Measurements from ENCODE around the gene ORMDL2.

Gene ORMDL2, protein sequence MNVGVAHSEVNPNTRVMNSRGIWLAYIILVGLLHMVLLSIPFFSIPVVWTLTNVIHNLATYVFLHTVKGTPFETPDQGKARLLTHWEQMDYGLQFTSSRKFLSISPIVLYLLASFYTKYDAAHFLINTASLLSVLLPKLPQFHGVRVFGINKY

DNA sequence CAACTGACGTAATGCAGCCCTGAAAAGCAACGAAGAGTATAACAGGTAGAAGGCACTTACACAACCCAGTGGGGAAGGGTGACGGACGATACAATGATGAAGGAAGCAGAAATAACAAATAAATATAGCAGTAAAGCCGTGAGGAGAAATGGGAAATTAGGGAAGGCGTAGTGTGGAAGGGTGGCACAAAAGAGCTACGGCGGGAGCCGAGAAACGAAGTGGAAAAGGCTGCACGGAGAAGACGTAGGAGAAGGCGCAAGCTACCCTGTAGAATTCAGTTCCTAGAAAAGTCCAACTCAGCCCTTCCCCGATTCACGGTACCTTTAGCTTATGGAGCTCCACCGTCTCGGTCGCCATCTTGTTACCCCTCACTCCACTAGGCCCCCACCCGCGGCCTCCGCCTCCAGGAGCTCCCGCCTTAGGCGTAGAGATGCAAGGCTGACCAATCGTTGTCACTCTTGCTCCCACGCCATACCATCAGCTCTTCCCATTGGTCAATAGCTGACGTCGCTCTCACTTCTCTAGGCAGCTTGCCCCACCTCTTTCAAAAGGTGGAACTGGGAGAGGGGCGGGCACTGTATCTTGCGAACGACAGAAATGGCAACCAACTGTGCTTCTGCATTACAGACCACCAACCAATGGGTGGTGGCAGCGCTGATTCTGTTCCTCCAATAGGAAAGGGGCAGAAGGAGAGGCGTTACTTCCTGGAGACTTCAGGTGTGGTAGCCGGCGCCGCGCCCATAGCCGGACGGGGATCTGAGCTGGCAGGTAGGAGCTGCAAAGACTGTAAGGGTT is at the start of gene ORMDL2, which contains the start of gene SARNP:
Gene ORMDL2 (plus strand): TSS at position 697 of the 795 bp plus-strand sequence. CDS start 959 bp downstream, outside the sequence.
Gene SARNP (minus strand): TSS at position 380 of the 795 bp plus-strand sequence. CDS start 23 bp downstream, at position 357.
- DNase-seq (ENCODE audit: low spot score): peak; percentile 100

DNA sequence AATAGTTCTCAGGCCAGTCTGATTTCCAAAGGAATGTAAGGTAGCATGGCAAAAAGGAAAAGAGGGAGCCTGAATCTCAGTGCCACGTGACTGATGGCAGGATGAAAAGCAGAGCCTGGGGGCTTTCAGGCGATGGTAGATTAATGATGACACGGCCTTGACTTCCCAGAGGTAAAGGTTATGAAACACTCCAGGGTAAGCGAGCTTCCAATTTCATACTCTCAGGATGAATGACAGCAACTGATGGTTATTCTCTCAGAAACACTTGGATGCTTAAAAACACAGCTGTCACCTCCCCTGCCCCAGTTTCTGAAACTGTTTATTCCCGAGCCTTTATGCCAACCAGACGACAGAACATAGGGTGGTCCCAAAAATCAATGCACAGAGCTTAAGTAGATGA is 46.1 kb upstream of the ORMDL2 start:
- no peak for DNase-seq (ENCODE audit: low spot score)

DNA sequence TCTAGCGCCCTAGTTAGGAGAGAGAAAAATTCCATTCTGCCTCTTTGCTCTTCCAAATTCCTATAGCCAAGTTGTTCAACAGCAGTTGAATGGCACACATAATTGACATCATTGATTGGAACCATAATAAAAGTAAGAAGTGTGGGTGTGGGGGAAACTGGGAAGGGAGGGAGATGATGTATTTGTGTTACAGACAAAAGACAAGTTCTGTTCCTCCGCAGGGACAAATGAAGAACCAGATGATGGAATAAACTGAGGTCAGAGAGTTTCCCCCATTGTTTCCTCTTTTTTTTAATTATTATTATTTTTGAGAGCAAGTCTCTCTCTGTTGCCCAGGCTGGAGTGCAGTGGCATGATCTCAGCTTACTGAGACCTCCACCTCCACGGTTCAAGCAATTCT is 40.0 kb upstream of the ORMDL2 start:
- peak; percentile 29 for DNase-seq (ENCODE audit: low spot score)

DNA sequence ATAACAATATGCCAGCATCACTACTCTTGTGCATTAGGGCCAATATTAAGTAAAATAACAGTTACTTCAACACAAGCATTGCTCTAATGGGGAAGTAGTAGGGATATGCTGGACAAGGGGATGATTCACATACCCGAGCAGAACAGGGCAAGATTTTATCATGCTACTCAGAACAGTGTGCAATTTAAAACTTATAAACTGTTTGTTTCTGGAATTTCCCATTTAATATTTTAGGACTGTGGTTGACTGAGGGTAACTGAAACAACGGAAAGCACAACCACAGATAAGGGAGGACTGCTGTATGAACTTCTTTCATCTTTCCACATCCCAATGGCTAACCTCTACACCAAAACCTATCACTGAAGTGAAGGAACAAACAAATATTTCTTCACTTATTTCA is 37.2 kb upstream of the ORMDL2 start:
- no peak for DNase-seq (ENCODE audit: low spot score)

DNA sequence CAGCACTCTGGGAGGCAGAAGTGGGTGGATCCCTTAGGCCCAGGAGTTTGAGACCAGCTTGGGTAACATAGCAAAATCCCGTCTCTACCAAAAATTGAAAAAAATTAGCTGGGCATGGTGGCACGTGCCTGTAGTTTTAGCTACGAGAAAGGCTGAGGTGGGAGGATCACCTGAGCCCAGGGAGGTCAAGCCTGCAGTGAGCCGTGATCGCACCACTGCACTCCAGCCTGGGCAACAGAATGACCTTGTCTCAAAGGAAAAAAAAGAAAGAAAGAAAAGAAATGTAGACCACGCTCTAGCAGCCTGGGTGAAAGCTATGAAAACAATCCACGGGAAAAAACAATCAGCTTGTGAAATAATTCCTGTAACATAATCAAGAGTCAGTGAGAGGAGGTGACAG is 29.3 kb upstream of the ORMDL2 start:
- DNase-seq (ENCODE audit: low spot score): no peak

DNA sequence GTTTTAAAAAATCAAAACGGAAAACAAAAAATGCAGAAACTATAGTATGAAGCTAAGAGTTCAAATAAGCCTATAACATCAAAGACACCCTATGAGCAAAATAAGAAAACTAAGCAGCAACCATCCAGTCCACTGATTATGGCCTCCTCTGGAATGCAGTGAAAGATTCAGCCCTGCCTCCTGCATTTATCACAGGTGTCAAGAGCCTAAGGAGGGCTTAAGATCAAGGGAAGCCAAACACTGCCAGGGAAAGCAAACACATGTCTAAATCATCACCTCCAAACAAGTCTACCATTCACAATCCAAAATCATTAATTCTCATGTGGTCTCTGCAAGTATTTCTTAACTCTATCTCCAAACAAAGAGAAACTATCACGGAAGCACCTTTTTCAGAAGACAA is 28.7 kb upstream of the ORMDL2 start:
- DNase-seq (ENCODE audit: low spot score): no peak

DNA sequence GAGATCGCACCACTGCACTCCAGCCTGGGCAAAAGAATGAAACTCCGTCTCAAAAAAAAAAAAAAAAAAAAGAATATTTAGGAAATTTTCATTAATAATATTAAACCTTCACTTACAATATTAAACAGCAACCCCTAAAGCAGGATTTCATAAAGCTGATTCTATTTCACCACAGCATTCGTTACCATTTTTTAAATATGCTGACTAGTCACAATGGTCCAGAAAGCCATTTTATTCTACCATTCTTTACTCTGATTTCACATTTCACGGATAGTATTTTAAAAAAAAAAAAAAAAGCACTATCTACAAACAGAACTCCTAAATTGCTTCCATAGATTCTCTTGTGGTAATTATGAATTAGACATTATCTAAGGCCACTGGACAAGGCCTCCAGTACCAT is 27.9 kb upstream of the ORMDL2 start:
- no peak for DNase-seq (ENCODE audit: low spot score)

DNA sequence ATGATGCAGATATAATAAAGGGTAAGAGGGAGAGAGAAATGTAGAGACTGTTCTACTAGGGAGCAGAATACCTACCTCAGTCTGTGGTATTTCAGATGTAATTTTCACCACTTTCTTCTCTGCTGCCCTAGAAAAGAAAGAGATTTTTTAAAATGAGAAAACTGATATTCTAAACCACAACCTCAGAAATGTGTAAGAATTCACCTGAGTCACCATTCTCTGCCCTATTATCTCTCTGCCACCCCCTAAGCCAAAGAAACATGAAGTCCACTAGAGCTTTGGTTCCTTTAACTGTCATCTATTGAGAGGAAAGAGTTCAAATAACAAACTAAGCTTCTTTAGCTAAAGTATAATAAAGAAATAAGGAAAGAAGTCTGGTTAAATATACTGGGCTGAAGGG is 21.9 kb upstream of the ORMDL2 start:
- no peak for DNase-seq (ENCODE audit: low spot score)

DNA sequence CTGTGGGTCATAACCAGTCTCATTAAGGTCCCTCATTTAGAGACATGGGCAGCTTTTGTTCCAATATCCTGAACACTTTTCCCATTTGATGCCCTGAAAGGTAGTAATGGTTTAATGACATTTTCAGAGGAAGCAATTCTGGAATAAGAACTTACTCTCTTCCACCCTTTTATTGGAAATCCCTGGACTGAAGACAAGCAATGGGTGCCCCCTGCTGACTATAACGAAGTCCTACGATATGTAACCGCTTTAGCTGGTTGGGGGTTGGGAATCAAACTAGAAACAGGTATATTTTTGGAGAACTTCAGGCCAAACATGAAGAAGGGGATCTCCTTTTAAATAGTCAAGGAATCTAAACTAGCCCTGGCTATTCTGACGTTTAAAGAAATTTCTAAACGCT is 20.8 kb upstream of the ORMDL2 start:
- DNase-seq (ENCODE audit: low spot score): peak; percentile 33

DNA sequence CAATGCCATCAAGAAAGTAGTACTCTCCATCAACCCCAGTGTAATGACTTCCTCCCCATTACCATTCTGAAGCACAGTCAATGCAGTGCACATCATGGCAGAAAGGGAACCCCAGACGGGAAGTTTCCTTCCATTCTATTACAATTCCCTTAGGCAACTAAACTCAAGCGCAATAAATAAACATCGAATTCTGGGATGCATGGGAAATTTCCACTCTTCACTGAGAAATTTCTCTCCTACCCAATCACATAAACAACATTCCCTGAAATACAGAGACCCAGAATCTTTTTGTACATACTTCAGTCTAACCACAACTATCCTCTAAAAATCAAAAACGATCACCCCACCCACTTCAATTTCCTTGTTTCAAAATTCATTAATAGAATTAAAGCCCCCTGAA is 20.3 kb upstream of the ORMDL2 start:
- DNase-seq (ENCODE audit: low spot score): no peak

DNA sequence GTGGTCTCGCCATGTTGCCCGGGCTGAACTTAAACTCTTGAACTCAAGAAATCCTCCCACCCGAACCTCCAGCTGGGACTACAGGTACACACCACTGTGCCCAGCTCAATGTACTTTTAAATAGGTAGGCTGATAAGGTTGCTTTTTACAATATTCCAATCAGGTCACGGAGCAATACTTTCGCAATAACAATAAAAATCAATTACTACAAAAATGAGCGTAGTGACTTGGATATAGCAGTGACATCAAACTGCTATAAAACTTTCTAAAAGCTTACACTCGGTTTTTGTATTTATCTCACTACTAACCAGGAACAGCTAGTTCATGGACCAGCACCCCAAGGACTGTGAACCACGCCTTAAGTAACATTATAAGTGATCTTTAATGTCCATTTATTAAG is 10.9 kb upstream of the ORMDL2 start:
- no peak for DNase-seq (ENCODE audit: low spot score)

DNA sequence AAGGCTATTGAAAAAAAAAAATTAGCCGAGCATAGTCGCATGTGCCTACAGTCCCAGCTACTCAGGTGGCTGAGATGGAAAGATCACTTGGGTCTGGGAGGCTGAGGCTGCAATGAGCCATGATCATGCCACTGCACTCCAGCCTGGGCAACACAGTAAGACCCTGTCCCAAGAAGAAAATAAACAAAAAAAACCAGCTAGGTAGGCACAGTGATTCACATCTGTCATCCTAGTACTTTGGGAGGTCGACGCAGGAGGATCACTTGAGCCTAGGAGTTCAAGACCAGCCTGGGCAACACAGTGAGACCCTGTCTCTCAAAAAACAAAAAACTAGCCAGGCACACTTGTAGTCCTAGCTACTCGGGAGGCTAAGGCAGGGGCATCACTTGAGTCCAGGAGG is 8.6 kb upstream of the ORMDL2 start:
- DNase-seq (ENCODE audit: low spot score): no peak

DNA sequence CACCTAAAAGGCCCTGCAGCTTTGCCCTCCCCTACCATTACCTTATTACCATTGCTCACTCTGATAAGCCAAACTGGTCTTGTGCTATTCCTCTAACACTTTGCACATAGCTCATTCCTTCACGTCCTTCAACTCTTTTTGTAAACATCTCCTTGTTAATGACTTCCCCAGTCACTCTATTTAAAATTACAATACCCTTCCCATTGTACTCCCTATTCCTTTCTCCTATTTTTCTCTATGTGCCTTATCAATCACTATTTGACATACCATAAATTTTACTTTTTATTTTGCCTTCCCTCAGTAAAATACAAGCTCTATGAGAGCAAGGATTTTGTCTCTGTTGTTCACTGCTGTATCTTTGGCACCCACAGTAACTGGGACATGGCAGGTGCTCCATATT is 5.8 kb upstream of the ORMDL2 start:
- DNase-seq (ENCODE audit: low spot score): no peak

DNA sequence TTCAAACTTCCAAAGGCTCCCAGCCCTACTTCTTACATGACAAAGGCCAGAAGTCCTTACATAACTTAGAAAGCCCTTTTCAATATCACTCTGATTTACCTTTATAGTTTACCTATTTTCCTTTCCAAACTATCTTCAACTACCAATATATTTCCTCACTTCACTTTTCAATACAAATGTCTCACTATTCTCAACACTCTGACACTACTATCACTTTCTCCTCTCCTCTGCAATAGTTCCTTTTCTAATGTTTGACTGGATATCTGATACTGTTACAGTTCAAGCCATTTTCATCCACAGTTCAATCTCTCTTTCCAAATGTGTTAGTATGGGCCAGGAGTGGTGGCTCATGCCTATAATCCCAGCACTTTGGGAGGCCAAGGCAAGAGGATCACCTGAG is 3.6 kb upstream of the ORMDL2 start:
- no peak for DNase-seq (ENCODE audit: low spot score)

DNA sequence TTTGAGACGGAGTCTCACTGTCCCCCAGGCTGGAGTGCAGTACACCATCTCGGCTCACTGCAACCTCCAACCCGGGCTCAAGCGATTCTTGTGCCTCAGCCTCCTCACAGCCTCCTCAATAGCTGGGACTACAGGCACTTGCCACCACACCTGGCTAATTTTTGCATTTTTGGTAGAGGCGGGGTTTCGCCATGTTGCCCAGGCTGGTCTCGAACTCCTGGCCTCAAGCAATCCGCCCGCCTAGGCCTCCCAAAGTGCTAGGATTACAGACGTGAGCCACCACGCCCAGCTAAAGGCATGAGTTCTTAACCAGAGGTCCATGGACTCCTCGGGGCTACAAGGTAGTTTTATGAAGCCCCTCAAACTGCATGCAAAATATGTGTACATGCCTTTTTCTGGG is 2.4 kb upstream of the ORMDL2 start:
- no peak for DNase-seq (ENCODE audit: low spot score)

DNA sequence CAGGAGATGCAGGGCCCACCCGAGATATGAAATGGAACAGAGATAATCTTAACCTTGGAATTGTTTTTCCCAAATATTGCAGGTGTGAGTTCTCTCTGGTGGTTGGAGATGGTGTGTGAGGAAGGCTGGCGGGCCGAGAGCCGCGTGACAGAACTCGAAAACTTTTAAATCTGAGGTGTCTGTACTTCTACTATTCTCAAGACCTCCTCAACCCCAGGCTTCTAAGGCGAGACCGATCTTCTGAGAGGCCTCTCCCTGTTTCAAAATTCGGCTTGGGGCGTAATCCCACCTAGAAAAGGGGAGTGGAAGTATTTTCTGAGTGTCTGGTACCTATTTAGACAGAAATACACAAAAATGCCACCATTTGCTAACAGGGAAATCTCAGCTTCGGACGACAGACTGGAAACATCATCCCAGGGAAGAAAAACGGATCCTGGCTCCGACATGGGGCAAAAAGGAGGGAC is 928 bp upstream of the ORMDL2 start:
- no peak for DNase-seq (ENCODE audit: low spot score)

DNA sequence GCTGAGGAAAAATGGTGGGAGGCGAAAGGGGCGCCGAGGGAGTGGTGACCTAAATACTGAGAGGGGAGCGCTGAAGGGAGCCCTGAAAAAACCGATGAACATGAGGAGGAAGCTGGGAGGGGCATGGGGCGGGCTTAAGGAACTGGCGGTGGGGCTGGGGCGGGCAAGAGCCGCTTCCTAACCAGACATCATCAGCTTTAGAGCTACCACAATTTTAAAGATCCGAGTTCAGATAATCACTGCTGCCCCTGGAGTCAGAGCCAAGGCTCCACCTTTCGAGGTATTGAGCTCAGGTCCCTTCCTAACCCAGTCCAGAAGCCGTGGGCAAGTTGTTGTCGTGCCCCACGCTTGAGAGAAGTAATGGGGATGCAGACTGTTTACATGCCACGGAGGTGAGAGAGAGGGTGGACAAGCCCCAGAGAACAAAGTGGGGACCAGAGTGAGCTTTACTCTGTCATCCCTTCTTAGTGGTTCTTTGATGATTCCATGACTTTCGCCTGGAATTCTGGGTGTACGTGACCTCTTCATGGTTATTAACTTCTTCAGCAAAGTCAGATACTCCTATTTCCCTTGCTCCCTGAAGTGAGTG is 393 bp downstream of the ORMDL2 start:
- DNase-seq (ENCODE audit: low spot score): no peak

DNA sequence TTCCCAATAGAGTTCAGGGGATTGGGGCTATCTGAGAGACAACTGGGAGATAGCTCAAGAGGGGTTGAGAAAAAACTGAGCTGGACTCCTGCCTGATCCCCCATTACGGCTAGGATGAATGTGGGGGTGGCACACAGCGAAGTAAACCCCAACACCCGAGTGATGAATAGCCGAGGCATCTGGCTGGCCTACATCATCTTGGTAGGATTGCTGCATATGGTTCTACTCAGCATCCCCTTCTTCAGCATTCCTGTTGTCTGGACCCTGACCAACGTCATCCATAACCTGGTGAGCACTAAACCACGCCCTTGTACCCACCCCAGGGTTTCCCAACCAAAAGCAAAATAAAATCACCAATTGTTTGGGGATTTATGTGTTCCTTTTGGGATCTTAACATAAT is 1.0 kb downstream of the ORMDL2 start:
- DNase-seq (ENCODE audit: low spot score): no peak

DNA sequence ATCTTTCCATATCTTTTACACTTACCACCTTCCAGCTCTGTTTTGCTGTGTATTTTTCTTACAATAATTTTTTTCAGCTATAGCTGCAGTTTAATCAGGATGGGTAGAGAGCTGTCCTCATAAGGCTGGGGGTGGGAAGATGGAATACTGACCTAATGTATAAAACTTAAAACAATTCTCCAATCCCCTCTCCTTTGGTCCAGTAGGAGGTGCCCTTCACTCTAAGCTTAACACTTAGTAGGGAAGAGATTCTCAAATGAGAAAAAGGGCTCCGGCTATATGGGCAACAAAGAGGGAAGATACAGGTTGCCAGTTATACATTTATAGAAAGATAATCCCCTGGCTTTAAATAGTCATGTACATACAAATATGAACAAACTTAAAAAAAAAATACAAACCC is 2.8 kb downstream of the ORMDL2 start:
- no peak for DNase-seq (ENCODE audit: low spot score)

DNA sequence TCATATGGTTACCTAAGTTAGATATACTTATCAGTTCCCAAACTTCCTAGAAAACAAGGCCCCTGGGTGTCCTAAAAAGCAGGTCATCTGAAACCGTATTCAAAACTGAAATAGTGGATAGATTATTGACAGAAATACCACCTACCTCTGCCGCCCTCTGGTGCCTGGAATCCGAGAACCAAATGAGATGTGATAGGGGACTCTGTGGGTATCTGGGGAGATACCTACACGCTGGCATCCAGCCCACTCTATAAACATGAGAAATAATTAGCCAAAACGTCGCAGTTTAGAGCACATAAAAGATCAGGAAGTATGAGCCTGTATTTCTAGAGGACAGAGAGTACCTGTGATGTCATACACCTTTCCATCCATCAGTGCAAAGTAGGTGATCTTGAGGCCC is 4.4 kb downstream of the ORMDL2 start:
- no peak for DNase-seq (ENCODE audit: low spot score)

DNA sequence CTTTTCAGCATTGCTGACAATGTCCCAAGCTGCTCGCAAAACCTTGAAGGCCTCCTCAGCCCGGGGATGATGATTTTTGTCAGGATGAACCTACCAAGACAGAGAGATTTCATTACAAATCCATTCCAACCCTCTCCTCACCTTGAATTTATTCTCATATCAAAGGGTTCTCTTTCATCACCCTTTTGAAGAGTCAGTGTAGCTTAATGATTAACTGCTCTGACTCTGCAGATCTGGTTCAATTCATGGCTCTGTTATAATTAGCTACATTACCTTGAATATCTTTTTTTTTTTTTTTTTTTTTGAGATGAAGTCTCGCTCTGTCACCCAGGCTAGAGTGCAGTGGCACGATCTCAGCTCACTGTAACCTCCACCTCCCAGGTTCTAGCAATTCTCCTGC is 5.6 kb downstream of the ORMDL2 start:
- DNase-seq (ENCODE audit: low spot score): no peak

DNA sequence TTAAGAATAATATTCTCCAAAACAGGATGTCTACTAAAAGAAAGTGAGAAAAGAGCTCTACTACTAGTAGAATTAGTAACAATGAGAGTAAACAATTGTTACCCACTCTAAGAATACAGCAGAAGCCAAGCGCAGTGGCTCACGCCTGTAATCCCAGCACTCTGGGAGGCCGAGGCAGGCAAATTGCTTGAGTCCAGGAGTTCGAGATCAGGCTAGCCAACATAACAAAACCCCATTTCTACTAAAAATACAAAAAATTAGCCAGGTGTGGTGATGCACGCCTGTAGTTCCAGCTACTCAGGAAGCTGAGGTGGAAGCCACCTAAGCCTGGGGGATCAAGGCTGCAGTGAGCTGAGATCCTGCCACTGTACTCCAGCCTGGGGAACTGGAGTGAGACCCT is 6.9 kb downstream of the ORMDL2 start:
- DNase-seq (ENCODE audit: low spot score): no peak

DNA sequence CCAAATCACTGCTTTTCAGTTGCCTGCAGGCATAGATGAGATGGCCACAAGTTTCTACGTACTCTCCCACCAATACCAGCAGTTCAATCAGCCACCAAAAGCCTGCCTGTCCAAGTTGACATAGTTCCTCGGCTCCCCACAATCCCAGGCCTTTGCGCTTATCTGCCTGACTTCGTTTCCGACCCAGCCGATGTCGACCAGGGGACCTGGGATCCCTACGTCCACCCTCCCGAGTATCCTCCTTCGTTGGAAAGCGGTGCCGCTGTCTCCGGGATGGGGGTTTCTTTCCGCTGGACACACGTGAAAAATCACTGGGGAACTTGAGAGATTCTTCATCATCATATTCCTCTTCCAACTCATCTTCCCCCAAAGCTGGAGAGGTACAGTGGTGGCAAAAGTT is 10.0 kb downstream of the ORMDL2 start:
- no peak for DNase-seq (ENCODE audit: low spot score)
